Naive B cell (primary cell): ENCODE measurements around the gene UGT8. TPM values are rescaled to one million over a fixed set of nuclear protein-coding genes. Genes with fewer than 3 reads are reported as not detected.
"Not testable (repeated sequence)": the region's sequence is repeated elsewhere in the genome, so short reads cannot be mapped to it uniquely, and the experiment has no call there.

Experiments used
- ATAC-seq, 2 donors: fragments of 150-1000 bp; cut with Tn5 transposase; 2 replicates each; pipeline ENCODE4 v1.10.0; 2021; ENCODE audit warnings: low read depth in 2 of 2, mild to moderate bottlenecking in 2 of 2, moderate library complexity in 2 of 2
- DNase-seq: peaks from one replicate; pipeline ENCODE4 v3.0.0; 2022
- H3K27ac Mint-ChIP-seq, 6 donors: one replicate each; pipeline ENCODE4 v1.8.0; 2020 to 2022; ENCODE audit warnings: mild to moderate bottlenecking in 6 of 6, mixed read lengths in 6 of 6, moderate library complexity in 5 of 6, inconsistent platforms in 2 of 6
- H3K27me3 Mint-ChIP-seq, 3 donors: one replicate each; pipeline ENCODE4 v1.8.0; 2021 to 2022; ENCODE audit warnings: mixed read lengths in 3 of 3, mild to moderate bottlenecking in 1 of 3
- H3K36me3 Mint-ChIP-seq, 2 donors: one replicate each; pipeline ENCODE4 v1.8.0; 2020 to 2022; ENCODE audit warnings: mixed read lengths in 2 of 2, inconsistent platforms in 1 of 2, mild to moderate bottlenecking in 1 of 2
- H3K4me1 Mint-ChIP-seq, 3 donors: one replicate each; pipeline ENCODE4 v1.8.0; 2020 to 2022; ENCODE audit warnings: mixed read lengths in 3 of 3, inconsistent platforms in 1 of 3, mild to moderate bottlenecking in 1 of 3, moderate library complexity in 1 of 3
- H3K4me3 Mint-ChIP-seq, 8 donors: one replicate each; pipeline ENCODE4 v1.8.0; 2020 to 2022; ENCODE audit warnings: mild to moderate bottlenecking in 8 of 8, mixed read lengths in 8 of 8, moderate library complexity in 8 of 8, inconsistent platforms in 2 of 8
- H3K9me3 Mint-ChIP-seq, 7 donors: one replicate each; pipeline ENCODE4 v1.8.0; 2020 to 2022; ENCODE audit warnings: mixed read lengths in 7 of 7, mild to moderate bottlenecking in 5 of 7, inconsistent platforms in 2 of 7, moderate library complexity in 1 of 7
- polyA plus RNA-seq, 6 donors: library from polyadenylated mRNA; unstranded; fragments of 300-500 nt; fragmentation: Illumina TruSeq; gene quantifications; one replicate each; pipeline ENCODE4 v1.2.3, GENCODE V29; 2021; ENCODE audit warnings: low read depth in 6 of 6

Gene UGT8
- polyA plus RNA-seq, 6 donors from 2014 or later = 9.7 to 14.1 (median 11.5) TPM

DNA sequence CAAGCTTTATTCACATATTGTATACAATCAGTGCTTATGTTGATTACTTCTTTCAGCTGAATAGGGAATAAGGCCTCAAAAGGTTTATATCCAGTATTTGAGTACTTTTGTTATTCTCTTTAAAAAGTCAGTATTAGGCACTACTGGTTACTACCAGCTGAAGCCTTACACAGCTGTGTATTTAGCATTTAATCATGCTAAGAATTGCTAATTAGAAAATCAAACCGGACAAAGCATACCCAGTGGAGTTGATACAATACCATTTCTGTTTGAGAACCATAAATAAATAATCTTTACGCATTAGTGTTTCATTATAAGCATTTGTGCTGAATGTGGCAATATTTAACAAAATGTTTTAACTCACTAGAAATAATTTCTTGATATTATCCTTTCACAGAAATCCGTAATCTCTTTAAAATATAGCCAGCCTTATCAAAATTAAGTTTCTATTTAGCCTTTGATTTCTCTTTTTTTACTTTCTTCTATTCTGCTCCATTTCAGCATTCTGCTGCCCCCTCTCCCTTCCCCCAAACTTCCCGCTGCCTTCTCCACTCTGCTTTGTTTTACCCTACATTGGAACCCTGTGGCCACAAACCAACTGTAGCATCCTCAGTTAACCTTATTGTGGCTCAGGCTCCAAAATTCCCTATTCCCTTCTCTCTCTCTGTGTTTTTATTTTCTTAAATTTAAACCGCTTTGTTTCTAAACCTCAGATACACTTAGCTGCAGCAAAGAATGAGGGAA is 37.8 kb downstream of the UGT8 start:
- no peak for DNase-seq
- Mint-ChIP-seq H3K27ac (peak overlapping the region in 2 of 6 donors; percentile 60 to 88), H3K9me3 (peaks cover 0 to 2% (median 0%) of the 10 kb centered on the region in 7 donors), H3K4me1 (peaks cover 28 to 47% (median 45%) of the 10 kb centered on the region in 3 donors), H3K36me3 (peaks cover 7 to 22% of the 10 kb centered on the region in 2 donors), H3K27me3 (no peaks in the 10 kb centered on the region), H3K4me3 (no peak overlapping the region)
- no peak for ATAC-seq

- Mint-ChIP-seq H3K9me3 (peaks cover 0 to 2% (median 0%) of the 10 kb centered on the region in 7 donors), H3K27ac (peak overlapping the region in 2 of 6 donors; percentile 10 to 28), H3K4me1 (peaks cover 19 to 36% (median 34%) of the 10 kb centered on the region in 3 donors), H3K4me3 (no peak overlapping the region), H3K27me3 (no peaks in the 10 kb centered on the region), H3K36me3 (peaks cover 7 to 10% of the 10 kb centered on the region in 2 donors)
- no peak for DNase-seq
- ATAC-seq = no peak
Observed at GRCh38 chr4:114642173-114642780, 43.7 kb downstream of the UGT8 start.

DNA sequence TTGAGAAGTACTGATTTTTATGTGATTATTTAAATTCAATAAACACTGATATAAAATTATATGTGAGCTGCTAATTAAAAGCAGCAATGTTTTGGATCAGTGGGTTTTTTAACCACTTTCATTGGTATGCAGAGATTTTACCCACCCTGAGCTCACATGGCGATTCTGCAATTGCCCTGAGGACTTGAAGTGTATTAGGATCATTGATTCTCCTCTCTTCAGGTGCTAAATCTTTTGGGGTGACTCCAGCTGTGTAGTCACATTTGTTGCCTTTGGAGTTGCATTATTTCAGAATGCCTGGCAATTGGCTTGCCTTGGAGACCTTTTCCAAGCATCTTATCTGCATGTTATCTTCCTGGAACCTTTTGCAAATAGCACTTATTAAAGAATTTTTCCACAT is 51.3 kb downstream of the UGT8 start:
- Mint-ChIP-seq H3K27me3 (no peaks in the 10 kb centered on the region), H3K36me3 (no peaks in the 10 kb centered on the region), H3K4me1 (peaks cover 28 to 60% (median 40%) of the 10 kb centered on the region in 3 donors), H3K4me3 (no peak overlapping the region), H3K9me3 (no peaks in the 10 kb centered on the region), H3K27ac (peak overlapping the region in 1 of 6 donors; percentile 69)
- ATAC-seq = no peak
- DNase-seq = no peak

- ATAC-seq (no peak), DNase-seq (no peak)
- Mint-ChIP-seq H3K36me3 (no peaks in the 10 kb centered on the region), H3K4me3 (no peak overlapping the region), H3K9me3 (no peaks in the 10 kb centered on the region), H3K27me3 (no peaks in the 10 kb centered on the region), H3K27ac (peak overlapping the region in 1 of 6 donors; percentile 7), H3K4me1 (peaks cover 24 to 60% (median 54%) of the 10 kb centered on the region in 3 donors)
Observed at GRCh38 chr4:114653675-114654074, 55.1 kb downstream of the UGT8 start.

GRCh38 chr4:114654592-114654991 is 56.0 kb downstream of the UGT8 start:
- no peak overlapping the region for H3K4me3 Mint-ChIP-seq
- H3K36me3 Mint-ChIP-seq = no peaks in the 10 kb centered on the region
- H3K4me1 Mint-ChIP-seq = peaks cover 28 to 64% (median 54%) of the 10 kb centered on the region in 3 donors
- ATAC-seq (no peak), DNase-seq (no peak)
- peak overlapping the region in 1 of 6 donors; percentile 59 for H3K27ac Mint-ChIP-seq
- no peaks in the 10 kb centered on the region for H3K27me3 Mint-ChIP-seq
- H3K9me3 Mint-ChIP-seq = no peaks in the 10 kb centered on the region

DNA sequence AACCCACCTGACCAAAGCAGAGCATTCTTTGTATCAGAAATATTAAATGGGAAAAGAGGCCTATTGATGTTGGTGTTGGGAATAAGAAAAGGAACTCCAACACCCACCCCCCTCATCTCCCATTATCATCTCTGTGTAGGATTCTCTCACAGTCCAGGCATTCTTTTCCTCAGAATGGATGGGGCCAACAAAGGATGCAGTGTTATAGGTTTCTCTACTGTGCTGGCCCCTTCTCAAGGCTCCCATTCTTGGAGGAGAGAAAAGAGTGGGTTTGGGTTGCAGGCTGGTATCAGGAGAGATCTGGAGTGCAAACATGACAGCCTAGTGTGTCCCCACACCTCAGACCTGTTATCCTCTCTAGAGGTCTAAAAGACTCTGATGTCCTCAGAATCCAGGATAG is 59.6 kb downstream of the UGT8 start:
- no peak for ATAC-seq

DNA sequence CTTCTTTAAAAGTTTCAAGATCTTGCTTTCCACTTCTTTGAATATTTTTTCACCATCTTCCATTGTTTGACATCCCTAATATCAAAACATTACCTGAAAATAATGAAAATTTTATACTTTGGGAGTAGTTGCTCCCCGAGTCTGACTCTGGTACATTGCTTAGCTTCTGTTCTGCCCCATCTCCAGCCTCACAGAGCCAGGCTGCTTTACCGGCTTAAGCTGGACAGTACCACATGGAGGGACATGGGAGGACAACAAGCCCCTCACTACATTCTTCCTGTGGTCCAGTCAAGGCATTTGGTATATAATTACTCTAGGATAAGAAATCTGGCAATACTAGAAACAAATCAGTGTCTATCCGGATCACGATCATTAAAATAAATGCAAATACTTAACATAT is 60.2 kb downstream of the UGT8 start:
- no peaks in the 10 kb centered on the region for H3K27me3 Mint-ChIP-seq
- ATAC-seq (no peak), DNase-seq (no peak)
- H3K4me1 Mint-ChIP-seq = peaks cover 9 to 33% (median 22%) of the 10 kb centered on the region in 3 donors
- H3K36me3 Mint-ChIP-seq = no peaks in the 10 kb centered on the region
- H3K27ac Mint-ChIP-seq = peak overlapping the region in 1 of 6 donors; percentile 1
- H3K9me3 Mint-ChIP-seq = no peaks in the 10 kb centered on the region
- H3K4me3 Mint-ChIP-seq = no peak overlapping the region

More for the DNA sequence above, 59.6 kb downstream of the UGT8 start:
- Mint-ChIP-seq H3K27me3 (no peaks in the 10 kb centered on the region), H3K36me3 (no peaks in the 10 kb centered on the region), H3K4me3 (peak overlapping the region in 1 of 8 donors; percentile 15), H3K27ac (no peak overlapping the region), H3K4me1 (peaks cover 10 to 38% (median 24%) of the 10 kb centered on the region in 3 donors), H3K9me3 (no peaks in the 10 kb centered on the region)
- DNase-seq = no peak

DNA sequence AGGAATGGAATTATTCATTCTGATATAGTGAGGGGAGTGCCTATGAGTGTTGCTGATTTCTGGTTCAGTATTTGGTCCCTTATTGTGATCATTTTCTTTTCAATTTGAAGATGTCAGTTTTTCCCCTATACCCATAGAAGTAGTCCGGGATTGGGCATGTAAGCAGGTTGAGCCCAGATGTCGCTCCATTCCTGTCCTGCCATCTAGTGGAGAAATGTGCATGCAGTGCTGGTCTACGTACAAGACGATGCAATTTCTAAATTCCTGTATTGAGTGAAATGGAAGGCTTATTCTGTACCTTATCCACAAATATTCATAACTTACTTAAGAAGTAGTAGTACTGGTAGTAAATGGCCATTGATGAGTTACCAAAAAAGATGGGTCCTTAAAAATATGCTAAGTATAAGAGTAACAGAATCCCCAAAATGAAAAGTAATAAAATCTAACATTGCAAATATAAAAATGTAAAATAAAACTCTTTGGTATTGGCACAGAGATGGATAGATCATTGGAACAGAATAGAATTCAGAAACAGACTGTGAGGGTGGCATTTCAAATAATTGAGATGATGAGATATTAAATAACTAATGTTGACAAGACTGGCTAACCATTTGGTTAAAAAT is 60.9 kb downstream of the UGT8 start:
- DNase-seq (peak; percentile 48), ATAC-seq (peak; percentile 86 to 95)
- Mint-ChIP-seq H3K9me3 (no peaks in the 10 kb centered on the region), H3K27me3 (no peaks in the 10 kb centered on the region), H3K27ac (peak overlapping the region in 1 of 6 donors; percentile 44), H3K4me3 (no peak overlapping the region), H3K36me3 (no peaks in the 10 kb centered on the region), H3K4me1 (peaks cover 6 to 26% (median 15%) of the 10 kb centered on the region in 3 donors)

GRCh38 chr4:114663083-114663482 is 64.5 kb downstream of the UGT8 start:
- no peak overlapping the region for H3K27ac Mint-ChIP-seq
- DNase-seq = no peak
- peaks cover 0 to 14% (median 4%) of the 10 kb centered on the region in 3 donors for H3K4me1 Mint-ChIP-seq
- no peaks in the 10 kb centered on the region for H3K27me3 Mint-ChIP-seq
- peaks cover 0 to 7% of the 10 kb centered on the region in 2 donors for H3K36me3 Mint-ChIP-seq
- no peak for ATAC-seq
- no peak overlapping the region for H3K4me3 Mint-ChIP-seq
- H3K9me3 Mint-ChIP-seq = no peaks in the 10 kb centered on the region

DNA sequence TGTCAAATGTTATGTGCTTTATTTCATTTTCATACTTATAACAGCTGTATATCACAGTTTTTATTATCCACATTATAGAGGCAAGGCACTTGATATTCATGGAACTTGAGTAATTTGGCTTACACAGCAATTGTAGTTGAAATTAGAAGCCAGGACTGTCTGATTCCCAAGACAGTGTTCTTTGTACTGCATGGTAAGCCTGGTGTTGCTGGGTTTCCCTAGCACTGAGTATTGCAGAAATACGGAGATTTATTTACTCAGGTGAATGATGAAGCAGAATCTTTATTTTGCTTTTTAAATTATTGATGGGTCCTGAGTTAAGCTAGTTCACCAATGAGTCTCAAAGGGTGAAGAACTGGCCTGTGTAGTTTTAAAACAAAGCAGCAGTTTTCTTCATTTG is 70.0 kb downstream of the UGT8 start:
- no peak overlapping the region for H3K4me3 Mint-ChIP-seq
- peaks cover 7 to 12% of the 10 kb centered on the region in 2 donors for H3K36me3 Mint-ChIP-seq
- H3K27me3 Mint-ChIP-seq = no peaks in the 10 kb centered on the region
- no peak for ATAC-seq
- H3K9me3 Mint-ChIP-seq = no peaks in the 10 kb centered on the region
- no peak overlapping the region for H3K27ac Mint-ChIP-seq
- DNase-seq = no peak
- peaks cover 6 to 17% (median 10%) of the 10 kb centered on the region in 3 donors for H3K4me1 Mint-ChIP-seq

DNA sequence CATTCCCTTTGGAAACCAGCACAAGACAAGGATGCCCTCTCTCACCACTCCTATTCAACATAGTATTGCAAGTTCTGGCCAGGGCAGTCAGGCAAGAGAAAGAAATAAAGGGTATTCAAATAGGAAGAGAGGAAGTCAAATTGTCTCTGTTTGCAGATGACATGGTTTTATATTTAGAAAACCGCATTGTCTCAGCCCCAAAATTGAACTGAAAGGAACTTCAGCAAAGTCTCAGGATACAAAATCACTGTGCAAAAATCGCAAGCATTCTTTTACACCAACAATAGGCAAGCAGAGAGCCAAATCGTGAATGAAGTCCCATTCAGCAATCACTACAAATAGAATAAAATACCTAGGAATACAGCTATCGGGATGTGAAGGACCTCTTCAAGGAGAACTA is 72.1 kb downstream of the UGT8 start:
- peaks cover 12 to 15% of the 10 kb centered on the region in 2 donors for H3K36me3 Mint-ChIP-seq

GRCh38 chr4:114673306-114673705 is 74.7 kb downstream of the UGT8 start:
- Mint-ChIP-seq H3K9me3 (no peaks in the 10 kb centered on the region), H3K4me3 (no peak overlapping the region), H3K36me3 (peaks cover 5 to 15% of the 10 kb centered on the region in 2 donors), H3K27me3 (no peaks in the 10 kb centered on the region), H3K27ac (no peak overlapping the region), H3K4me1 (peaks cover 6 to 17% (median 10%) of the 10 kb centered on the region in 3 donors)
- DNase-seq (no peak), ATAC-seq (no peak)

More for the DNA sequence above, 72.1 kb downstream of the UGT8 start:
- not testable (repeated sequence) for H3K27me3 Mint-ChIP-seq, DNase-seq, H3K9me3 Mint-ChIP-seq, ATAC-seq
- Mint-ChIP-seq H3K27ac (peak overlapping the region in 1 of 6 donors; percentile 47), H3K4me1 (peaks cover 6 to 17% (median 10%) of the 10 kb centered on the region in 3 donors), H3K4me3 (peak overlapping the region in 7 of 8 donors; percentile 6 to 41 (median 26))

DNA sequence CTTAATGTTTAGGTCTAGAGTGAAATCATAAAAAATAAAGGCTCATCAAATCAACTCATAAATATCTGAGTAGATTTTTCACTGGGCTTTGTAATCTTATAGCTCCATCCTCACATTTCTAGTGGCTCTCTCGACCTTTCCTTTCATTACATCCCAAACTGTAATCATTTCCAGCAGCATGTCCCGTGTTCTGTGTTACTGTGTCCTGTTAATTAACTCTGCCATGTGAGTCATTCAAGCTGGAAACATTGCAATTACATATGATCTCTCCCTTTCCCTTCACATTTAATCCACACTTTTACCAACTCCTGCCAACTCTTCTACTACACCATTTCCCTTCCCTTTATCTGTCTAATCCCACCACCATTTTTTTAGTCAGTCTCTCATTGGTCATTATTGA is 75.5 kb downstream of the UGT8 start:
- Mint-ChIP-seq H3K36me3 (peaks cover 5 to 14% of the 10 kb centered on the region in 2 donors), H3K9me3 (no peaks in the 10 kb centered on the region), H3K27ac (no peak overlapping the region), H3K4me3 (no peak overlapping the region), H3K4me1 (peaks cover 6 to 17% (median 10%) of the 10 kb centered on the region in 3 donors), H3K27me3 (no peaks in the 10 kb centered on the region)
- ATAC-seq (no peak), DNase-seq (no peak)
